GM23338 (cell line): ENCODE results near the gene DCAF17.

Experiments
- CREB1 ChIP-seq: fragments of 250-450 bp; sonication (Bioruptor Pico); IDR thresholded peaks from 2 replicates; pipeline ENCODE4 v1.5.0; 2020; ENCODE audit warnings: low read depth, mild to moderate bottlenecking, moderate library complexity
- EZH2 ChIP-seq: fragments of 200-600 bp; sonication (generic); IDR thresholded peaks from one replicate; pipeline ENCODE4 v1.8.0; 2017; ENCODE audit warnings: antibody characterized with exemption, mild to moderate bottlenecking, low read depth; ENCODE audit not compliant: unreplicated experiment
- POLR2AphosphoS5 ChIP-seq: IDR thresholded peaks from 2 replicates; pipeline ENCODE4 v1.6.1; 2016; ENCODE audit warnings: antibody characterized with exemption, low read depth
- TF ChIP-seq, protein P1 (sequence below), 2 experiments: fragments of 200-600 bp in 1 of 2; sonication (generic) in 1 of 2; conservative IDR thresholded peaks; 2 replicates each; pipeline versions ENCODE4 v1.5.1 to v1.6.1; 2016 to 2017; ENCODE audit warnings: antibody characterized with exemption in 2 of 2, low read depth in 2 of 2, mild to moderate bottlenecking in 2 of 2, moderate library complexity in 1 of 2
- TF ChIP-seq, protein P2 (sequence below): IDR thresholded peaks from one replicate; pipeline ENCODE4 v1.6.1; 2018; ENCODE audit warnings: antibody characterized with exemption; ENCODE audit not compliant: unreplicated experiment

DNA sequence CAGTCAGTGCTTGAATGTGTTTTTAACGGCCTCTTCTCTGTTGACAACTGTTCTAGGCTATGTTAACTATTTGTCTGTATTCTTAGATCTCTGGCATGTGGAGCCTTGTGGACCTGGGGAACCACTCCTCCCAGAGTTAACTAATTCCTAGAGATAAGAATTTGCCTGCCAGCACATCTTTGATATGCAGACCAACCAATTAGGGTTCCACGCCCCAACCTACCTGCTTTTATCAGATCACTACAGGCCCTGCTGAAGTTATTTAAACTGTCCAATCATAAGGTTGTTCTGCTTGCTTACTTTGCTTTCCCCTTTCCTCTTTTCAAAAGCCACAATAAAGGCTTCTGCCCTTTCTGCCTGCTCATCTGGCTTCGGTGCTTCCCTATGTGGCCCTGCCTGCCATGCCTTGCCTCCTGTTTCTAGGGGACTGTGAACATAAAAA is 79.7 kb downstream of the DCAF17 start:
- TF ChIP-seq, protein P1, sequence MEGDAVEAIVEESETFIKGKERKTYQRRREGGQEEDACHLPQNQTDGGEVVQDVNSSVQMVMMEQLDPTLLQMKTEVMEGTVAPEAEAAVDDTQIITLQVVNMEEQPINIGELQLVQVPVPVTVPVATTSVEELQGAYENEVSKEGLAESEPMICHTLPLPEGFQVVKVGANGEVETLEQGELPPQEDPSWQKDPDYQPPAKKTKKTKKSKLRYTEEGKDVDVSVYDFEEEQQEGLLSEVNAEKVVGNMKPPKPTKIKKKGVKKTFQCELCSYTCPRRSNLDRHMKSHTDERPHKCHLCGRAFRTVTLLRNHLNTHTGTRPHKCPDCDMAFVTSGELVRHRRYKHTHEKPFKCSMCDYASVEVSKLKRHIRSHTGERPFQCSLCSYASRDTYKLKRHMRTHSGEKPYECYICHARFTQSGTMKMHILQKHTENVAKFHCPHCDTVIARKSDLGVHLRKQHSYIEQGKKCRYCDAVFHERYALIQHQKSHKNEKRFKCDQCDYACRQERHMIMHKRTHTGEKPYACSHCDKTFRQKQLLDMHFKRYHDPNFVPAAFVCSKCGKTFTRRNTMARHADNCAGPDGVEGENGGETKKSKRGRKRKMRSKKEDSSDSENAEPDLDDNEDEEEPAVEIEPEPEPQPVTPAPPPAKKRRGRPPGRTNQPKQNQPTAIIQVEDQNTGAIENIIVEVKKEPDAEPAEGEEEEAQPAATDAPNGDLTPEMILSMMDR (conservative IDR thresholded peaks at IDR 0.05; ENCODE audit: low read depth in 2 of 2), result no peak
- TF ChIP-seq CREB1 (CRISPR knock-in tag) (no peak), POLR2AphosphoS5 (no peak), EZH2 (no peak)
- TF ChIP-seq, protein P2, sequence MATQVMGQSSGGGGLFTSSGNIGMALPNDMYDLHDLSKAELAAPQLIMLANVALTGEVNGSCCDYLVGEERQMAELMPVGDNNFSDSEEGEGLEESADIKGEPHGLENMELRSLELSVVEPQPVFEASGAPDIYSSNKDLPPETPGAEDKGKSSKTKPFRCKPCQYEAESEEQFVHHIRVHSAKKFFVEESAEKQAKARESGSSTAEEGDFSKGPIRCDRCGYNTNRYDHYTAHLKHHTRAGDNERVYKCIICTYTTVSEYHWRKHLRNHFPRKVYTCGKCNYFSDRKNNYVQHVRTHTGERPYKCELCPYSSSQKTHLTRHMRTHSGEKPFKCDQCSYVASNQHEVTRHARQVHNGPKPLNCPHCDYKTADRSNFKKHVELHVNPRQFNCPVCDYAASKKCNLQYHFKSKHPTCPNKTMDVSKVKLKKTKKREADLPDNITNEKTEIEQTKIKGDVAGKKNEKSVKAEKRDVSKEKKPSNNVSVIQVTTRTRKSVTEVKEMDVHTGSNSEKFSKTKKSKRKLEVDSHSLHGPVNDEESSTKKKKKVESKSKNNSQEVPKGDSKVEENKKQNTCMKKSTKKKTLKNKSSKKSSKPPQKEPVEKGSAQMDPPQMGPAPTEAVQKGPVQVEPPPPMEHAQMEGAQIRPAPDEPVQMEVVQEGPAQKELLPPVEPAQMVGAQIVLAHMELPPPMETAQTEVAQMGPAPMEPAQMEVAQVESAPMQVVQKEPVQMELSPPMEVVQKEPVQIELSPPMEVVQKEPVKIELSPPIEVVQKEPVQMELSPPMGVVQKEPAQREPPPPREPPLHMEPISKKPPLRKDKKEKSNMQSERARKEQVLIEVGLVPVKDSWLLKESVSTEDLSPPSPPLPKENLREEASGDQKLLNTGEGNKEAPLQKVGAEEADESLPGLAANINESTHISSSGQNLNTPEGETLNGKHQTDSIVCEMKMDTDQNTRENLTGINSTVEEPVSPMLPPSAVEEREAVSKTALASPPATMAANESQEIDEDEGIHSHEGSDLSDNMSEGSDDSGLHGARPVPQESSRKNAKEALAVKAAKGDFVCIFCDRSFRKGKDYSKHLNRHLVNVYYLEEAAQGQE, result no peak
